ENCODE results near the gene CDKN2B-AS1. TPM values are rescaled to one million over a fixed set of nuclear protein-coding genes. Genes with fewer than 3 reads are reported as not detected.

CDKN2B-AS1 gene
- total and polyA plus RNA-seq, 2 donors from 2014 or later, result 0.82 TPM; not detected in 1

- H3K27ac ChIP-seq (ENCODE audit: low read depth in 2 of 2, low read length in 2 of 2), result no peak overlapping the region
- DNase-seq (no peak), FAIRE-seq (no peak)
- no peaks in the 10 kb centered on the region for H3K4me1 ChIP-seq (ENCODE audit: control insufficient read depth in 2 of 3, insufficient read depth in 2 of 3, low read depth in 1 of 3, low read length in 3 of 3)
- H3K9ac ChIP-seq (ENCODE audit: low read length in 3 of 3), result no peak overlapping the region
- no peak for TF ChIP-seq CTCF (IDR thresholded peaks at IDR 0.05; ENCODE audit: borderline replicate concordance, extremely low read depth, insufficient read depth)
- H3K9me3 ChIP-seq (ENCODE audit: control insufficient read depth in 2 of 3, insufficient read depth in 1 of 3, low read length in 3 of 3), result no peaks in the 10 kb centered on the region
- no peaks in the 10 kb centered on the region for H3K36me3 ChIP-seq (ENCODE audit: control insufficient read depth in 2 of 3, insufficient read depth in 3 of 3, low read length in 3 of 3)
- H3K4me3 ChIP-seq (ENCODE audit: low read length in 3 of 3), result no peak overlapping the region
- intact Hi-C loops (cut with DNase I), result no loop called here
- no peaks in the 10 kb centered on the region for H3K27me3 ChIP-seq (ENCODE audit: control insufficient read depth, insufficient read depth, low read length)
Observed at GRCh38 chr9:22138956-22139660, 144.5 kb downstream of the CDKN2B-AS1 start.

- H3K4me3 ChIP-seq (ENCODE audit: low read length in 3 of 3), result no peak overlapping the region
- H3K36me3 ChIP-seq (ENCODE audit: control insufficient read depth in 2 of 3, insufficient read depth in 3 of 3, low read length in 3 of 3), result no peaks in the 10 kb centered on the region
- FAIRE-seq (no peak), DNase-seq (no peak)
- no peaks in the 10 kb centered on the region for H3K4me1 ChIP-seq (ENCODE audit: control insufficient read depth in 2 of 3, insufficient read depth in 2 of 3, low read depth in 1 of 3, low read length in 3 of 3)
- H3K9me3 ChIP-seq (ENCODE audit: control insufficient read depth in 2 of 3, insufficient read depth in 1 of 3, low read length in 3 of 3), result no peaks in the 10 kb centered on the region
- no peak for TF ChIP-seq CTCF (IDR thresholded peaks at IDR 0.05; ENCODE audit: borderline replicate concordance, extremely low read depth, insufficient read depth)
- intact Hi-C loops (cut with DNase I), result no loop called here
- H3K9ac ChIP-seq (ENCODE audit: low read length in 3 of 3), result no peak overlapping the region
- no peak overlapping the region for H3K27ac ChIP-seq (ENCODE audit: low read depth in 2 of 2, low read length in 2 of 2)
- H3K27me3 ChIP-seq (ENCODE audit: control insufficient read depth, insufficient read depth, low read length), result no peaks in the 10 kb centered on the region
Observed at GRCh38 chr9:22141908-22142307, 147.3 kb downstream of the CDKN2B-AS1 start.

GRCh38 chr9:22142671-22143070 is 148.1 kb downstream of the CDKN2B-AS1 start:
- H3K9ac ChIP-seq (ENCODE audit: low read length in 3 of 3), result no peak overlapping the region
- DNase-seq (no peak), FAIRE-seq (no peak)
- no peaks in the 10 kb centered on the region for H3K27me3 ChIP-seq (ENCODE audit: control insufficient read depth, insufficient read depth, low read length)
- no peaks in the 10 kb centered on the region for H3K4me1 ChIP-seq (ENCODE audit: control insufficient read depth in 2 of 3, insufficient read depth in 2 of 3, low read depth in 1 of 3, low read length in 3 of 3)
- H3K36me3 ChIP-seq (ENCODE audit: control insufficient read depth in 2 of 3, insufficient read depth in 3 of 3, low read length in 3 of 3), result no peaks in the 10 kb centered on the region
- no peak for TF ChIP-seq CTCF (IDR thresholded peaks at IDR 0.05; ENCODE audit: borderline replicate concordance, extremely low read depth, insufficient read depth)
- H3K9me3 ChIP-seq (ENCODE audit: control insufficient read depth in 2 of 3, insufficient read depth in 1 of 3, low read length in 3 of 3), result no peaks in the 10 kb centered on the region
- no peak overlapping the region for H3K27ac ChIP-seq (ENCODE audit: low read depth in 2 of 2, low read length in 2 of 2)
- H3K4me3 ChIP-seq (ENCODE audit: low read length in 3 of 3), result no peak overlapping the region
- intact Hi-C loops (cut with DNase I), result no loop called here

Data from kidney (tissue), 14 donors.